ENCODE data around the gene CTPS2.
"Not testable (repeated sequence)": the region's sequence is repeated elsewhere in the genome, so short reads cannot be mapped to it uniquely, and the experiment has no call there.

CTPS2 gene, protein sequence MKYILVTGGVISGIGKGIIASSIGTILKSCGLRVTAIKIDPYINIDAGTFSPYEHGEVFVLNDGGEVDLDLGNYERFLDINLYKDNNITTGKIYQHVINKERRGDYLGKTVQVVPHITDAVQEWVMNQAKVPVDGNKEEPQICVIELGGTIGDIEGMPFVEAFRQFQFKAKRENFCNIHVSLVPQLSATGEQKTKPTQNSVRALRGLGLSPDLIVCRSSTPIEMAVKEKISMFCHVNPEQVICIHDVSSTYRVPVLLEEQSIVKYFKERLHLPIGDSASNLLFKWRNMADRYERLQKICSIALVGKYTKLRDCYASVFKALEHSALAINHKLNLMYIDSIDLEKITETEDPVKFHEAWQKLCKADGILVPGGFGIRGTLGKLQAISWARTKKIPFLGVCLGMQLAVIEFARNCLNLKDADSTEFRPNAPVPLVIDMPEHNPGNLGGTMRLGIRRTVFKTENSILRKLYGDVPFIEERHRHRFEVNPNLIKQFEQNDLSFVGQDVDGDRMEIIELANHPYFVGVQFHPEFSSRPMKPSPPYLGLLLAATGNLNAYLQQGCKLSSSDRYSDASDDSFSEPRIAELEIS

DNA sequence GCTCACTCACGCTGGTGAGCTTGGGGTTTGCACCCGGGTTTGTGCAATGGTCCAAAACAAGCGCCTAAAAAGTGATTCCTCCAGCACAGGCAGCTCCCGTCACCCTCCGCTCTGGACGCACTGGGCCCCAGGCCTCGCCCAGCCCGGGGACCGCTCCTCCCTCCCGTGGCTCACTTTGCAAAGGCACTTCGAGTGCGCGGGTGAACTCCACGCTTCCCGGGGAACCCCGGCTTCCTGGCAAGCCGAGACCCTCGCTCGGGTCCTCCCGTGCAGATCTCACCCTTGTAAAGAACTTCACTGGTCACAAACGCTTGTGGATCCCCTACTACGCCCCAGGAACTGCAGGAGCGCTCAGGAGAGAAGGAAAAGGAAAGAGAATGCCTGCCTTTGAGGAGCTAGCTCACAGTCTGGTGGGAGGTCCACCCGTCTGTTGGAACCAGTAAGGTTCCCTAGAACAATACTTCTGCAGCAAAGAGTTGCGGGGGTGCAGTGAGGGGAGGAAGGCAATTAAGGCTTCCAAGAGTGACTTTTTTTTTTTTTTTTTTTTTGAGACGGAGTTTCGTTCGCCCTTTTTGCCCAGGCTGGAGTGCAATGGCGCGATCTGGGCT is at the start of gene CTPS2:
CTPS2 (minus strand) TSS at position 122 of the 608 bp plus-strand sequence. CDS start 9,767 bp downstream, outside the sequence.
- peak; percentile 6 for DNase-seq (ENCODE audit: low read depth)

DNA sequence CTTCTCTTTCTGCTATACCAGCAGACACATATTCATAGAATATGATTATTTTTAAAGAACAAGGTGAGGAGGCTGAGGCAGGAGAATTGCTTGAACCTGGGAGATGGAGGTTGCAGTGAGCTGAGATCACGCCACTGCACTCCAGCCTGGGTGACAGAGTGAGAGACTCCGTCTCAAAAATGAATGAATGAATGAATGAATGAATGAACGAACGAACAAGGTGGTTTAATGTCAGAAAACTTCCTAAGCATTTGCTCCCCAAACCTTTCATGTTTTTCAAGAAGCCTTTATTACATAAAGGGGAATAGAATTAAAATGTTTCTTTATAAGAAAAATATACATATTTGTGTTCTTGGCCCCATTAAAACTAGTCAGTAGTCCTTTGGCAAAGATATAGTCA is 49.0 kb upstream of the CTPS2 start:
- not testable (repeated sequence) for DNase-seq (ENCODE audit: low read depth)

DNA sequence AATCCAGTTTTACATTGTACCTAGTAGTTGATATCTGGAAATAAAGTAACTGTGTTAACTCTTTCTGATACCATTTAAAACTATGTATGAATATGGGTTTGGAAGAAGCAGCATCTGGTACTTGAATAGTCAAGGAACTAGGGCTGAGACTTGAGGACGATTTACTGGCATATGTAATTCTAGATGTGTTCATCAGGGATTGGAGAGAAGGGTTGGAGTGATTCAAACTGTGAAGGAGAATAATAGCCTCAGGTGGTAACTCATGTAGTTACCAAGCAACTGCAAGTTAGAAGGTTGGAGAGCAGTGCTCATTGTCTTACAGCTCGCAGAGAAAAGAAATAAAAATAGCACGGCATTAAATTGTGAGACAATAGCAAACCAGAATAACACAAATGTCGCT is 44.3 kb upstream of the CTPS2 start:
- DNase-seq (ENCODE audit: low read depth): no peak

DNA sequence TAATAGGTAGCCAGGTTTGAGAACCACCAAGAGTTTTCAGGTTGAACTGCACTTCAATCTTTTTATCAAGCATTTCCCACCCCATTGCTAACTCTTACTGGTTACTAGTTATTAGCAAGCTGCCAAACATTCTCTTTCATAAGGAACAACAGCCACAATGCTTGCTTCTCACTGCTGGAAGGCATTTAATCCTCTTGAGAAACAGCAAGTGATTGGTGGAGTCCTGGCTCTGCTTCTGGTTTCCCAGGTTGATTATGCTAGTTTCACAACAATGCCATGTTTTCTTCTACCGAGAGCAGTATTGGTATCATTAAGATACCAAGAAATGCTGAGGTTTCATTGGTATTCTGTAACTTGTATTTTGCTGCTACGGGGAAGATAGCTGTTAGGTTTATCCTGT is 41.5 kb upstream of the CTPS2 start:
- no peak for DNase-seq (ENCODE audit: low read depth)

DNA sequence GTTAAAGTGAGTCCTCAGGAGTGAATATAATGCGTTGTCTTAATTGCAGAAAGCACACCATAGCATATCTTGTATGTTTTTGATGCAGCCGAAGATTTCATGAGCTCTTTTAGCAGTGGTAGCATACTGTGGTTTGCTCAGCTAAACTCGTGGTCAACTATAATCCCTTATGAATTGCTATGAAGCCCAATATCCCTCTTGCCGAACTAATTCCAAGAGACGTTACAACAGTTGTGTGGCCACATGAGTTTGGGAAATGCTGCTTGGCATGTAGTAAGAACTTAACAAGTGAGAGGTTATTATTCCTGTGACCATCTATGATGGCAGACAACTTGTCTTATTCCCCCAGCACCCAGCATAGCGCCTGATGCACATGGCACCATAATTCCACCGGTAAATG is 37.7 kb upstream of the CTPS2 start:
- no peak for DNase-seq (ENCODE audit: low read depth)

DNA sequence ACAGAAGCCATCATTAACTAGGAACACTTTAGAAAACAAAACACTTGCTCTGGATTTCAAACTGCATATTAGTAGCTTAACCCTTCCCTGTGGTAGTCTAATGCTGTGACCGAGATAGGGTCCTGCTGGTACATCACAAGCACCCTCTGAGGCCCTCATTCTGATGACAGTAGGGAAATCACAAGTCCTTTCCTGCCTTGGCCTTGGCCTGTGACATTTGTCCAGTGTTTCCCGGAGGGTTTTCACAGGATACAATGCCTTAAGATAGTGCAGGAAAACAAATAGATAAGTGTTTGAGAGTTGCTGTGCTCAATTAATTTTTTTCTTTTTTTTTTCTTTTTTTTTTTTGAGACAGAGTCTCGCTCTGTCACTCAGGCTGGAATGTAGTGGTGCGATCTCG is 36.0 kb upstream of the CTPS2 start:
- no peak for DNase-seq (ENCODE audit: low read depth)

DNA sequence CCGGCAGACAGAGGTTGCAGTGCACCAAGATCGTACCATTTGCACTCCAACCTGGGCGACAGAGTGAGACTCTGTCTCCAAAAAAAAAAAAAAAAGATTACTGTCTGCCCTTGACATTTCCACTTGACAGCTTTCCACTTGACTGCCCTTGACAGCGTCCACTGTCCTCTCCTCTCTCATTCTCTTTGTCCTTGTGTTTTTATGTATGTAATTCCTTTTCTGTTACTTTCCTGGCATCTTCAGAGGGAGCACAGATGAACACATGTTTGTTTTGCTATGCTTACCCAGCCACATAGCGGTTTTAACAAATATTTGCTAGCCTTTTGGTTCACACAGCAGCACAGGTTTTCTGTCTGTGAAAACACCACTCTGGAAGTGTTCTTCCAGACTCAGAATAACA is 33.2 kb upstream of the CTPS2 start:
- no peak for DNase-seq (ENCODE audit: low read depth)

DNA sequence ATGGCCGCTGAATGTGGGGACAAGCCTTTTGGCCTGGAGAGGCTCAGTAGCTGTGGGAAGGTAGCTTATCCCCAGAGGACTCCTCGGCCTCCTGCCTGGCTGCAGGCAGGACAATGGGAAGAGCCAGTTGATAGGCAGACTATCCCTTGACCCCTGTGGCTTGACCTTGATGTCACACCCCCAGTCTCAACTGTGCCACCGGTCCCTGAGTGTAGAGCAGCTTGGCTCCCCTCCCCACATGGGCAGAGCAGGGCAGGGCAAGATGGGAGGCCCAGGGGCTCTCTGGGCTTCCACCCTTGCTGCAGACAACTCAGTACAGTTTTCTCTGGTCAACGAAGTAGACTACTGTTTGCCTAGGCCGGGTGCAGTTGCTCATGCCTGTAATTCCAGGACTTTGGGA is 32.6 kb upstream of the CTPS2 start:
- DNase-seq (ENCODE audit: low read depth): no peak

DNA sequence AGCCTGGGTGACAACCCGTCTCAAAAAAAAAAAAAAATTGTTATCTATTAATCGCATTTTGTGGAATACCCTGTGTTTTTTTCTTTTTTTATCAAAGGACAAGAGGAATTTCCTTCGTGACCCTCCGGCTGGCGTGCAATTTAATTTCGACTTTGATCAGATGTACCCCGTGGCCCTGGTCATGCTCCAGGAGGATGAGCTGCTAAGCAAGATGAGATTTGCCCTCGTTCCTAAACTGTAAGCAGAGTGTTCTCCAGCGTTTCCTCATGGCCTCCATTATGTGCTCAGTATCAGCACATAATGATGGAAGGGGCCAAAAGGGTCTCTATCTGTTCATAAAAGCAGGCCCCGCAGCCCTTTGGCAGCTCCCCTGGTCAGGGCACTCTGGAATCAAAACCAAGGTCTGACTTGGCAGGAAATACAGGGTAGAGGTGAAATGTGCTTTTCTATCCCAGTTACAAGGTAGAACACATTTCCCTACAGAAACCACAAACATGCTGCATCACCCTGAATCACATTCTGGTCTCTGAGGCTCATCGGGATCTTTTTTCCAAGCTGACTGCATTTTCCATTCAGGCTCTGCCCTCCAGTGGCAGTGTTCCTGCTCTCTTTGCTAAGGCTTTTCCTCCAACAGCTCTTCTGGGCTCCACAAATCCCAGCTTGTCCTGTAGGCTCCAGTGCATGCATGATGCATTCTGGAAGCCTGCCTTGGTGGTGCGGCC is 31.3 kb upstream of the CTPS2 start:
- DNase-seq (ENCODE audit: low read depth): no peak

DNA sequence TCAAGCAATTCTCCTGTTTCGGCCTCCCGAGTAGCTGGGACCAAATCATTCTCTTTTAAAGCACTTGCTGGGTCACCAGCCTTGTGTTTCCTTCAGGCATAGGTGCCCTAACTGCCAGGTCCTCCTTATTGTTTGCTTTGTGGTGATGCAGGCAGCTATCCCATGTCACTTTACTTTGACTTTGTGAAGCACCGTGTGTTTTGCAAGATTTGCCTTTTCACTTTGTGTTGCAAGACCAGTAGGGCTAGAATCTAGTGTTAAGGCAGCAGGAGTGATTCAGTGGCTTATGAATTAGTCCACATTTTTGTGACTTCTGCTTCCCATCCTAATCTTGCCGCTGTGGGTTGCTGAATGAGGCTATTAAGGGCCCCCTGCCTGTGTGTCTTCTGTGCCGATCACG is 27.1 kb upstream of the CTPS2 start:
- no peak for DNase-seq (ENCODE audit: low read depth)

DNA sequence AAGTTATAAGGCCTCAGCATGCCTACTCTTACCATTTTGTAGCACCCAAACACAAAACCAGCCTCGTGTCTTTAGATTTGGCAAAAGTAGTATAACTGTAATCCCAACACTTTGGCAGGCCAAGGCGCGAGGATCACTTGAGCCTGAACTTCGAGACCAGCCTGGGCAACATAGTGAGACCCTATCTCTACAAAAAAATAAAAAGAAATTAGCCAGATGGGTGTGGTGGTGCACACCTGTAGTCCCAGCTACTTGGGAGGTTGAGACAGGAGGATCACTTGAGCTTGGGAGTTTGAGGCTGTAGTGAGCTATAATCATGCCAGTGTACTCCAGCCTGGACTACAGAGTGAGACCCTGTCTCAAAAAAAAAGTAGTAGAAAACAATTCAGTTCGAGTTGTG is 24.6 kb upstream of the CTPS2 start:
- DNase-seq (ENCODE audit: low read depth): no peak

DNA sequence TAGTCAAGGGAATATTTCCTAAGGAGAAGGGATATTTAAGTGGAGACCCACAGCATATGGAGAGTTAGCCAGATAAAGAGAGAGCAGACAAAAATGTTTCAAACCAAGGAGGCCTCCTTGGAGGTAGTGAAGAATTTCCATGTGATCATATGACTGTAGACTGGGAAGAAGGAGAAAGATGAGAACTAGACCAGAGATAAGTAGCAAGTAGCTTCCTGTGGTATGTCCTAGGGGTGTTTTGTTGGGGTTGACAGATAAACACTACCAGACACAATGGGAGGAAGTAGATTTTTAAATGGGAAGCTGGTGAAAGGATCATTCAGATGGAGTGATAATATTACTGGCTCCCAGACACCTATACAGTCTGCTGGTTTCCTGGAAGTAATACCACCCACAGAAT is 20.5 kb upstream of the CTPS2 start:
- no peak for DNase-seq (ENCODE audit: low read depth)

DNA sequence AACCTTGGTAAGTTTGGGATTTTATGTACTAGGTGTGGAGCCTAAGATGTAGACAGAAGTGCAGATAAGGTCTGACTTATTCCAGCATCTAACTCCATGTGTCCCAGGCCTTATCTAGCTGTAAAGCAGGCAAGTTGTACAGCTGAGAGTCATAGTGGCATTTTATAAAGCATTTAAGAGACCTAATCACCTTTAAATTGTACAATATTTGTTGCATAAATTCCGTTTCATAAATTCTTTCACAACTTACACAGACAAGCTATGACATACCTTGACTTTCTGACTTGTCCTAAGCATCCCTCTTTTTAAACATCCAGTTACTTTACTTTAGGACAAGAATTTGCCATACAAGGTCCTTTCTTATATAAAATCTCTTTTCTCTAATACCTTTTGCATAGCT is 18.0 kb upstream of the CTPS2 start:
- DNase-seq (ENCODE audit: low read depth): no peak

DNA sequence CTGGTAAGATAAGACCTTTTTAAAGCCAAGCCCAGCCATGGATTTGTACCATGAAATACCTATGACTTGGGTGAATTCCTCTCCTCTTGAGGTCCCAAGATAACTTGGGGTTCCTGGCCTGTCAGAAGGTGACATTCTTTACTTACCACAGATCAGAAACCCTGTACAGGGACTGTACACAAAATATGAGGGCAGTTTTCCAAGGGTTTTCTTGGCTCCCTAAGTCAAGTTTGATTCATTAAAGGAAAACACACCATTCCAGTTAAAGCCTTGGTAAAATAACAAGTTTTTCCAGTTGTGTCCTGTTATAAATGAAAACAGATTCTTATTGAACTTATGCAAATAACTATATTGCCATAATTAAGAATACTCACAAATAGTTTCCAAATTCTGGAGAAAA is 15.2 kb upstream of the CTPS2 start:
- no peak for DNase-seq (ENCODE audit: low read depth)

DNA sequence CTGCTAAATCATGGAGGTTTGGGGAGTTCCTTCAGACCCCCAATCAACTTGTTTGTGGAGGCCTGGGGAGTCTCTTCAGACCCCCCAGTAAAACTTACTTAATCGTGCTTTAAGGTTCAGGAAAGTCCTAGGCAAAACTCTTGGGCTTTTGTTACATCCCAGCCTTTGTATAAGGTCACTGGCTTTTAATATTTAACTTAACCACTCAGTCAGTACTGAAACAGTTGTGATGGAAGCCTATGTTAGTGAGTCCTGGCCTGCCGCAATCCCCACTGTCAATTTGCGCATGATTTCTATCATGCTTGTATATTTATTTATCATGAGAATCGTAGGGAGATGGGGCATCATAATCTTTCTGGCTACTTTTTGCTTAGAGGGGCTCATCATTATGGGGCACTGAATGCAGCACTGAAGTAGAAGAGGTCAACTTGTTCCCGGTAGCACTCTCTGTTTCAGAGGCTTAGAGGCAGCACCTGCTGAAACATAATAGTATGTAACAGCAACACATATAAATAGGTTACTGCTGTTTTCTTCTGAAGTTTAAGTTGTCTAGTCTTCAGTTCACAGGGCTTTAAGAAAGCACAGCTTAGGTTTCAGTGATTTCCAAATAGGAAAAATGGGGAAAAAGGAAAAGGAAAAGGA is 14.0 kb upstream of the CTPS2 start:
- not testable (repeated sequence) for DNase-seq (ENCODE audit: low read depth)

DNA sequence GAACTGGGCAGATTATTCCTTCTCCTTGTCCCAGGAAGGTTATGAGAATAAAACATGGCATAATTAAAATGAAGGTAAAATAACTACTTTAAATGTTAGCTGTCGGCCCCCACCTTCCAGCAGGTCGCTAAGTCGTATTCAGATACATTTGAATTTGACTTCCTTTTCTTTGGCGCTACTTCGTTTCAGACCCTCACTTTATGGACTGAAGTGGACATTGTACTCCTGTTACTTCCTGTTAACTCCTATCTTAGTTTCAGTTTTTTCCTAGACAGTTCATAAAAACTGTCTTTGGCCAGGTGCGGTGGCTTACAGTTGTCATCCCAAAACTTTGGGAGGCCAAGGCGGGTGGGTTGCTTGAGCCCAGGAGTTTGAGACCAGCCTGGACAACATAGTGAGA is 12.6 kb upstream of the CTPS2 start:
- no peak for DNase-seq (ENCODE audit: low read depth)

DNA sequence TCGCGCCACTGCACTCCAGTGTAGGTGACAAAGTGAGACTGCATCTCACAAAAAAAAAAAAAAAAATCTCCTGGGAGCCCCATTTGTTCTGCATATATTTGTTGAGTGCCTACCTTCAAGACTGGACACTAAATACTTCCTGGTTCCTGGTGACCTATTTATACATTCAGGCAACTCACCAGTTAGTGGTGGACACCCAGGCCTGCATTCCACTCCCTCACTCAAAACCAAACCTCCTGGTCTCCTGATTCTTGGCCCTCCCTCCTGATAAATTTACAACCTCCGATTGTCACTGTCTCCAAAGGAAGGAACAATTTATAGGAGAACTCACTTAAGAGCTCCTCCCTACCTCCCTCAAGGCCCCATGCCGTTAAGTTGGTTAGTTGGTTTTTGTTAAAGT is 10.0 kb upstream of the CTPS2 start:
- no peak for DNase-seq (ENCODE audit: low read depth)

DNA sequence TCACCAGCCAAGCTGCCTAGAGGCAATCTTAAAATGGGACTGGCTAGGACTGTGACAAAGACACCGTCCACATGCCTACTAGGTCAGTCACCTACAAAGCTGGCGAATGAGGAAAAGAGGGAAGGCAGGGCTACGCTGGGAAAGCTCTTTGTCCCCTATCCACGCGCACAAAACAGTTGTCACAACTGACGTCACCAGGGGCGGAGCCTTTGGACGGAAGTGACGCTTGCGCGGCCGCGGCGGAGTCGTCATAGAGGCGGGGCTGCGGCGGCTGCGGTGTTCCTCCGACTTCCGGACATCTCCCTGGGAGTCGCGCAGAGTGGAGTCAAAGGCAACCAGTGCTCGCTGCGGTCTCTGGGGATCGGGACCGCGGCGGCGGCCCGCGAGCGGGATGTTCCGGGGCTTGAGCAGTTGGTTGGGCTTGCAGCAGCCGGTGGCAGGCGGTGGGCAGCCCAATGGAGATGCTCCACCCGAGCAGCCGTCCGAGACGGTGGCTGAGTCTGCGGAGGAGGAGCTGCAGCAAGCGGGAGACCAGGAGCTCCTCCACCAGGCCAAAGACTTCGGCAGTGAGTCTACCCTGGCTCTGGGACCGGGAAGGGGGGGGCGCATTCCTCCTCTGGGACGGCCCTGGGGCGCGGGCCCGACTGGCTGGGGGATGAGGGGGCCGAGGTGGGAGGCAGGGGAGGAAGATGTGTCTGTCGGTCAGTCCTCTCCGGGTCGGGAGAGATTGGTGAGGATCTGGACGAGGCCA is 7.0 kb upstream of the CTPS2 start, which contains the start of gene SYAP1:
SYAP1 (plus strand) TSS at position 279 of the 751 bp plus-strand sequence; CDS start at position 392, 113 bp downstream.
- DNase-seq (ENCODE audit: low read depth): peak; percentile 87

DNA sequence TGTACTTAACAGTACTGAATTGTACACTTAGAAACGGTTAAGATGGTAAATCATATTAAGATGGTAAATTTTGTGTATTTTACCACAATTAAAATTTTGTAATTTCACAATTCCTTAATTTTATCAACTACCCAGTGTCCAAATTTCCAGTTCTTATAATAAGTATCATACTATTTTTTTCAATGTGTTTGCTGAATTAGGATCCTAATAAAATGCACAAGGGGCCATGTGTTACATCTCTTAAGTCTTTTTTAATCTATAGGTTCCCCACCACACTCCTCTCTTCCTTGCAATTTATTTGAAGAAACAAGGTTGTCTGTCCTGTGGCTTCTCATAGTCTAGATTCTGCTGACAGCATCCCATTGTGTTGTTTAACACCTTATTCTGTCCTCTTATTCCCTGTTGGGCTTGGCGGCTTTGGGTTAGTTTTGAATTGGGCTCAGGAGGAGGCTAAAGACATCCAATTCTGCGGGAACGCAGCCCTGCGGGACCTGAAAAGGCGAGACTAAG is 6.4 kb upstream of the CTPS2 start:
- DNase-seq (ENCODE audit: low read depth): no peak

DNA sequence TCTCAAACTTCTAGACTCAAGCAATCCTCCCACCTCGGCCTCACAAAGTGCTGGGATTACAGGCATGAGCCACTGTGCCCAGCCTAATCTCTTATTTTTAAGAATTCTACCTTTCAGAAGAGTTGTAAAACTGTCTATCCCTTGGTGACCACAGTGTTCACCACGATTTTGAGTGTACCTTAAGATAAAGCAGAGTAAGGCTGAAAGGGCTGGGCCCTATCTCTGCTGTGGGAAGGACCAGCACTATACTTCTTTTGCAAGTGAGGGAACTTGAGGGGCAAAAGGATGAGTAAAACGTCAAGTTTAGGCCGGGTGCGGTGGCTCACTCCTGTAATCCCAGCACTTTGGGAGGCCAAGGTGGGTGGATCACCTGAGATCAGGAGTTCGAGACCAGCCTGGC is 4.0 kb upstream of the CTPS2 start:
- DNase-seq (ENCODE audit: low read depth): not testable (repeated sequence)

DNA sequence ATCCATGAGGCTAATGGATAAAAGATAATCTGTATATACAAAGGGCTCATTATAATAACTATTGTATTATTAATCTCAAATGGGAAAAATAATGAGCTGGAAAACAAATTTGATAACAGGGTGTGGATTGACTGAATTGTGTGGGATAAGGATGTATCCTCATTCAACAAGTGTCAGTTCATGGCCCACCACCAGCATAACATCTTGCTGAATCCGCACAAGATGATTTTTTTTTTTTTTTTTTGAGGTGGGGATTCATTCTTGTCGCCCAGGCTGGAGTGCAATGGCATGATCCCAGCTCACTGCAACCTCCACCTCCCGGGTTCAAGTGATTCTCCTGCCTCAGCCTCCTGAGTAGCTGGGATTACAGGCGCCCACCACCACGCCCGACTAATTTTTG is 3.2 kb upstream of the CTPS2 start:
- not testable (repeated sequence) for DNase-seq (ENCODE audit: low read depth)

Data from stimulated activated CD8-positive, alpha-beta memory T cell treated with anti-CD3 and anti-CD28 coated beads, Interleukin-12 subunit alpha, Interleukin-12 subunit beta, amount 100 ng/mL, for 1 hour (primary cell).